NCI-H524 treated with DMSO at 0.1 percent for 48 hours (cell line): ENCODE data around the gene SNUPN.

ENCODE experiments used
- DNase-seq: peaks from one replicate; lab custom pipeline; 2025; lab: John Stamatoyannopoulos, UW

The SNUPN gene

GRCh38 chr15:75654201-75654907 lies 28.8 kb upstream of the SNUPN start:
- DNase-seq, result no peak

GRCh38 chr15:75653347-75653913 lies 27.9 kb upstream of the SNUPN start:
- no peak for DNase-seq

- DNase-seq, result no peak
Measured at GRCh38 chr15:75651810-75652543, 26.5 kb upstream of the SNUPN start.

GRCh38 chr15:75650908-75651809 lies 25.6 kb upstream of the SNUPN start:
- DNase-seq, result no peak

GRCh38 chr15:75649848-75650247 lies 24.3 kb upstream of the SNUPN start:
- no peak for DNase-seq

GRCh38 chr15:75649045-75649761 lies 23.7 kb upstream of the SNUPN start:
- no peak for DNase-seq

GRCh38 chr15:75648156-75649000 lies 22.9 kb upstream of the SNUPN start:
- no peak for DNase-seq

- no peak for DNase-seq
Measured at GRCh38 chr15:75647370-75648155, 22.0 kb upstream of the SNUPN start, which contains the start of gene SNX33. TSS of gene SNX33 (plus strand) at chr15:75647912. CDS start at chr15:75649103, 1,191 bp downstream.

GRCh38 chr15:75646944-75647364 lies 21.4 kb upstream of the SNUPN start:
- DNase-seq, result no peak

GRCh38 chr15:75646112-75646943 lies 20.8 kb upstream of the SNUPN start:
- DNase-seq, result no peak

- no peak for DNase-seq
Measured at GRCh38 chr15:75644376-75644775, 18.9 kb upstream of the SNUPN start.

- no peak for DNase-seq
Measured at GRCh38 chr15:75641603-75642002, 16.1 kb upstream of the SNUPN start.

- DNase-seq, result no peak
Measured at GRCh38 chr15:75641179-75641503, 15.6 kb upstream of the SNUPN start.

- DNase-seq, result peak; percentile 54
Measured at GRCh38 chr15:75640483-75641178, 15.1 kb upstream of the SNUPN start.

- peak; percentile 84 for DNase-seq
Measured at GRCh38 chr15:75639709-75640482, 14.4 kb upstream of the SNUPN start, which contains the start of gene IMP3. TSS of gene IMP3 (minus strand) at chr15:75640224. CDS start at chr15:75640168, 56 bp downstream.

GRCh38 chr15:75639191-75639708 lies 13.7 kb upstream of the SNUPN start:
- no peak for DNase-seq
